ENCODE results near the gene TRIO.

The TRIO gene

DNA sequence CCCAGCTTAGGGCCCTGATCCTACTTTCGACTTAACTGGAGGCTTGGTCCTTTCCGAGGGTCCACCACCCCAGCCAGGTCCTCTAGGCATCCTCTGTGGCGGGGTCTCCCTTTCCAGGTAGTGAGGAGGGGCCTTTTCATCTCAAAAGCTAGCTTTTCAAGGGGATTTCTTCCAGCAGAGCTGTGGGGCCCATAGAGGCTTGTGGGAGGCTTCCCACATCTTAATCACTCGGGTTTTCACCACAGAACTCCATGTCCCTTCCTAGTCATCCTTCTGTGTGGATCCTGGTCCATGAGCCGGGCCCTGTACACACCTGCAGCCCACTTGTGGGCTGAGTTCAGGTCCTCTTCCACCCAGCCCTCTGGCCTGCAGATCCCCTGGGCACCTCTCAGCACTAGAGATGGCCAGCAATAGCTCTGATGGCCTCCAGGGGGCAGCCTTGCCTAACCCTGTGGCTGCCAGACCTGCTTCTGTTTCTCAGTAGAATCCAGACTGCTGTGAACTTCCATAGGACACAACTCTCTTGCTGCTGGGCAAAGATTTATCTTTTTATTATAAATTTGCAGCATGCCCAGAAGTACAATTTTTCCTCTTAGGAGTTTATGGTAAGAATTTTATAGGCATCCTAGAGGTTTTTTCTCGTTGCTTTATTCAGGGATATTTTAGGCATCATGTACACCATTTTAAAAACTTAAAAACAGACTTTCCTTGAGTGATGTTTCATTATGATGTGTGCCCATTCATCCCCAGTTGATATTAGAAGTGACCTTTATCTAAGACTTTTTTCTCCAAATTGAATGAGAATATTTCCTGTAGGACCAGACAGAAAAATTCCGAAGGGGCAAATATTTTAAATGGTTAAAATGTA is 208.9 kb downstream of the TRIO start:
- H3K79me2 ChIP-seq (ENCODE audit: control insufficient read depth, low read length): no peaks in the 10 kb centered on the region
- H3K4me1 ChIP-seq (ENCODE audit: control insufficient read depth, low read length): peaks cover 5% of the 10 kb centered on the region; the same call in 1 of the 2 replicates
- no peaks in the 10 kb centered on the region for H4K20me1 ChIP-seq (ENCODE audit: control insufficient read depth, insufficient read depth, low read depth, low read length)
- H3K36me3 ChIP-seq (ENCODE audit: control insufficient read depth, low read length): no peaks in the 10 kb centered on the region
- no peaks in the 10 kb centered on the region for H3K9me2 ChIP-seq (replicated peaks; ENCODE audit: control insufficient read depth, low read length)
- H3K27ac ChIP-seq (ENCODE audit: low read depth, low read length): no peak overlapping the region
- H3K4me3 ChIP-seq (ENCODE audit: low read length): no peak overlapping the region
- no peaks in the 10 kb centered on the region for H3F3A ChIP-seq (ENCODE audit: control insufficient read depth, insufficient read depth)
- TF ChIP-seq EZH2phosphoT487 (IDR thresholded peaks at IDR 0.05; ENCODE audit: borderline replicate concordance, low read length) (no peak), CTCF (IDR thresholded peaks at IDR 0.05; ENCODE audit: low read depth, low read length, poor library complexity, severe bottlenecking) (peak; percentile 90)
- H3K27me3 ChIP-seq (ENCODE audit: control insufficient read depth, low read length): no peaks in the 10 kb centered on the region
- no peaks in the 10 kb centered on the region for H3K9me3 ChIP-seq (ENCODE audit: control insufficient read depth, insufficient read depth, low read length)
- H3K4me2 ChIP-seq (ENCODE audit: low read length): no peak overlapping the region

GRCh38 chr5:14353726-14354474 is 210.8 kb downstream of the TRIO start:
- H3K9me3 ChIP-seq (ENCODE audit: control insufficient read depth, insufficient read depth, low read length): no peaks in the 10 kb centered on the region
- H3K36me3 ChIP-seq (ENCODE audit: control insufficient read depth, low read length): no peaks in the 10 kb centered on the region
- H3K27ac ChIP-seq (ENCODE audit: low read depth, low read length): no peak overlapping the region
- no peaks in the 10 kb centered on the region for H3K9me2 ChIP-seq (replicated peaks; ENCODE audit: control insufficient read depth, low read length)
- H3K79me2 ChIP-seq (ENCODE audit: control insufficient read depth, low read length): no peaks in the 10 kb centered on the region
- TF ChIP-seq CTCF (IDR thresholded peaks at IDR 0.05; ENCODE audit: low read depth, low read length, poor library complexity, severe bottlenecking) (no peak), EZH2phosphoT487 (IDR thresholded peaks at IDR 0.05; ENCODE audit: borderline replicate concordance, low read length) (no peak)
- H3K4me2 ChIP-seq (ENCODE audit: low read length): no peak overlapping the region
- no peaks in the 10 kb centered on the region for H4K20me1 ChIP-seq (ENCODE audit: control insufficient read depth, insufficient read depth, low read depth, low read length)
- H3K4me1 ChIP-seq (ENCODE audit: control insufficient read depth, low read length): peaks cover 5% of the 10 kb centered on the region; the same call in 1 of the 2 replicates
- H3K27me3 ChIP-seq (ENCODE audit: control insufficient read depth, low read length): no peaks in the 10 kb centered on the region
- no peaks in the 10 kb centered on the region for H3F3A ChIP-seq (ENCODE audit: control insufficient read depth, insufficient read depth)
- no peak overlapping the region for H3K4me3 ChIP-seq (ENCODE audit: low read length)

DNA sequence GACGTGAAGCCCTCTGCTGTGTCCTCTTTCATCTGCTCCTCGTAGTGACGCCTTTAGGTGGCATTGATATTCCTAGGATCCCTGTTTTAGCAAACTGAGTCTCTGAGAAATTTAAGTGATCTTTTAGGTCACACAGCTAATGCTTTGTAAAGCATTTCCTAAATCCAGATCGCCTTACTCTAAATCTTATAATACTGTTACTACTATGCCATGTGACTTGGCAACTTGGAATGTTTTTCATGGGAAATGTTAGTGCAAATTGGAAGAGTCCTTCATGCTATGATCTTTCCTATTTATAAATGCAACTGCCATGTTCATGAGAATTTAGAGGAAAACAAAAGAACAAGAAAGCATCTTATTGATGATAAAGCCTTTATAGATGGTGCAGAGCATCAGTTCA is 212.2 kb downstream of the TRIO start:
- Histone ChIP-seq H3K4me1 (ENCODE audit: control insufficient read depth, low read length) (peaks cover 3% of the 10 kb centered on the region; the same call in 1 of the 2 replicates), H3K27me3 (ENCODE audit: control insufficient read depth, low read length) (no peaks in the 10 kb centered on the region), H3K9me2 (replicated peaks; ENCODE audit: control insufficient read depth, low read length) (no peaks in the 10 kb centered on the region), H4K20me1 (ENCODE audit: control insufficient read depth, insufficient read depth, low read depth, low read length) (no peaks in the 10 kb centered on the region), H3K79me2 (ENCODE audit: control insufficient read depth, low read length) (no peaks in the 10 kb centered on the region), H3F3A (ENCODE audit: control insufficient read depth, insufficient read depth) (no peaks in the 10 kb centered on the region), H3K27ac (ENCODE audit: low read depth, low read length) (no peak overlapping the region), H3K36me3 (ENCODE audit: control insufficient read depth, low read length) (peaks cover 9% of the 10 kb centered on the region; the same call in 1 of the 2 replicates), H3K4me3 (ENCODE audit: low read length) (no peak overlapping the region), H3K9me3 (ENCODE audit: control insufficient read depth, insufficient read depth, low read length) (no peaks in the 10 kb centered on the region), H3K4me2 (ENCODE audit: low read length) (no peak overlapping the region)
- TF ChIP-seq EZH2phosphoT487 (IDR thresholded peaks at IDR 0.05; ENCODE audit: borderline replicate concordance, low read length) (no peak), CTCF (IDR thresholded peaks at IDR 0.05; ENCODE audit: low read depth, low read length, poor library complexity, severe bottlenecking) (no peak)
